GM21526 (cell line): Measurements from ENCODE around the gene MCRIP2.

Experiments used
- ATAC-seq: cut with Tn5 transposase; IDR thresholded peaks from one replicate; pipeline ENCODE4 v1.9.1; 2021; ENCODE audit warnings: moderate library complexity; ENCODE audit not compliant: unreplicated experiment, low FRiP score

The MCRIP2 gene

GRCh38 chr16:616733-617586, 24.7 kb upstream of the MCRIP2 start:
- no peak for ATAC-seq

DNA sequence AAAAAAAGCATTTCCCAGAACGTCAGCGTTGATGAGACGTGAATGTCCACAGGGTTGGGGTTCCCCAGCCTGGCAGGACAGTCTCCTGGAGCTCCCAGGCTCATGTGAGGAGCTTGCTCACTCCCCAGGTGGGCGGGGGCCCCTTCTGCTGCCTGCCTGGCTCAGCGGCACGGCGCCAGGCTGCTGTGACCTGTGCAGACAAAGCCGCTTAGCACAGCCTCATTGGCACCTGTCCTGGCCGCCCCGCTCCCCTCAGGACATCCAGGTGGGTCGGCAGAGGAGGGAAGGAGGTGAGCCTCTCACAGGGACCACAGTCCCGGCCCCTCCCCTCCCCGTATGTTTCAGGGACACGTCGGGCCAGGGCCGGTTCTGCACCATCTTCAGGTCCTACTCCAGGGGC, 23.8 kb upstream of the MCRIP2 start:
- no peak for ATAC-seq

DNA sequence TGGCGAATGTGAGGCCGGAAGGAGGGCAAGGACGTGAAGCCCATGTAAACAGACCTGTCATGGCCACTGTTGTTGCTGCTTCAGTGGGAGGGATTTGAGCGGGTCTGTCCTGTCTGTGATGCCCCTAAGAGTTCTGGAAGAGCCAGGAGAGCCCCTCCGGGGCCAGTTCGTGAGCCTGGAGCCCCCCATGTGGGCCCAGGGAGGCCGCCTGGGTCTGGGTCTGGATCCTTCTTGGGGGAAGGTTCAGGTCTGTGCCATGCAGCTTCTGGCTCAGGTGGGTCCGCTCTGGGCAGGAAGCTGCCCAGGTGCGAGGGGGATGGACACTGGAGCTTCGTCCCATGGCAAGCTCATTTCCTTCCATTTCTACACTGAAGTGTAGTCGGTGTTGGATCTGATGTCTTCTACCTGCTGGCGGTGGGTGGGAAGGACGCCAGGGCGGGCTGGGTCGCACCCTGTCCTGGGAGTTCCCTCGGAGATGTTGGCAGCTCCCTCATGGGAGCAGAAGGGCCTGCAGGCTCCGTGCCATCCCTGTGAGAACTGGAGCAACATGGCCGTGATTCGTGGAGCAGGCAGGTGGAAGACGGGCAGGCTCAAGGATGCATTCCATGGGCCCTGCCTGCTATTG, 22.0 kb upstream of the MCRIP2 start:
- ATAC-seq, result no peak

DNA sequence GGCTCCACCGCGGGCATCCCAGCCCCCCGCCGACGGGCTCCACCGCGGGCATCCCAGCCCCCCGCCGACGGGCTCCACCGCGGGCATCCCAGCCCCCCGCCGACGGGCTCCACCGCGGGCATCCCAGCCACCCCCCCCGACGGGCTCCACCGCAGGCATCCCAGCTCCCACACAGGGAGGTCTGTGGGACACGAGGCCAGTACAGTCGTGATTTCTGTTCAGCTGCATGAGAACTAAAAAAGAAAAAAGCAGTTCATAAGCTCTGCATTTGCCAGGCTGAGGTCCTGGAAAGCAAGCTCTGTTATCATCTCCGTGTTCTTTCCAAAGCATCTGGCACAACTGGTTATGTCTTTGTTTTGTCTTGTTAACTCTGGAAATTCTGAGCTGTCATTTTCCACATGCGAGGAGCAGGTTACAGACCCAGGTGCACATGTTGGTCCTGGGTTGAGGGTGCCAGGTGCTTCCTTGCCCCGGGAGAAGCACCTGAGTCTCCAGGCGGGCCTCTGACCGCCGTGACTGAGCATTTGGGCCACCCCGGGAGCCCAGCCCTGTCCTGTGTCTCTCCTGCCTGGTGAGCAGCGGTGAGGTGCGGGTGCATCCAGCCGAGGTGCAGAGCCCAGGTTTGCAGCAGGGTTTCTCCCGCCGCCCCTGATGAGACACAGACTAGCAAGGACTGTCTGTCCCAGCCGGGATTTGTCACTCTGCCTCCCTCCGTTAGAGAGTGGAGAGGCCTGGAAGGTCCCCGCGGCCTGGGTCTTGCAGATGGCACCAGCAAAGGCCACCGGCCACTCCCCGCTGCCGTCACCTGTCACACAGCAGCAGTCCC, 20.7 kb upstream of the MCRIP2 start:
- no peak for ATAC-seq

DNA sequence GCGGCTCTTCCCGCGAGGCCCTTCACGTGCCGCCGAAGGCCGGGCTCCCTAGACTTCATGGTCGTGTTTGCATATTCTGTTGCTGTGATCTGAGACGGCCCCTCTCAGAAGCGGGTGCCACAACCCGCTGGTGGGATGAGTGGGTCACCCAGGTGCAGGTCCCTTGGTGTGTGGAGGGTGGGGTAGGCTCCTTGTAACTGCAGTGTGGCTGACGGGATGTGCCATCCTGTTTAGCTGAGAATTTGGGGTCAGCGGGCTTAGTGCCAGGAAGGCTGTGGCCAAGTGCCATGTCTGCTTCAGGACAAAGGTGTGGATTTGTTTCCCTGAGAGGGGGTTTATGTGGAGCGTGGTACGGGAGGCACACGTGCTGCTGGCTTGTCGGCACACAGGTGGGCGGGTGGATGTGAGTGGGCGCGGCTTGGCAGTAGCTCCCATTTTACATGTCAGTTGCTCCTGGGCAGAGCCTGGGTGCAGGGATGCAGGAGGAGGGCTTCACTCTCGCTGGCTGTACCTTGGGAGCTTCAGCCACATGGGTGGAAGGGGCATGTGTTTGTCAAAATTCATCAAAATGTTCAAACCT, 20.0 kb upstream of the MCRIP2 start:
- ATAC-seq, result no peak

- no peak for ATAC-seq
Observed at GRCh38 chr16:622920-623280, 18.7 kb upstream of the MCRIP2 start.

DNA sequence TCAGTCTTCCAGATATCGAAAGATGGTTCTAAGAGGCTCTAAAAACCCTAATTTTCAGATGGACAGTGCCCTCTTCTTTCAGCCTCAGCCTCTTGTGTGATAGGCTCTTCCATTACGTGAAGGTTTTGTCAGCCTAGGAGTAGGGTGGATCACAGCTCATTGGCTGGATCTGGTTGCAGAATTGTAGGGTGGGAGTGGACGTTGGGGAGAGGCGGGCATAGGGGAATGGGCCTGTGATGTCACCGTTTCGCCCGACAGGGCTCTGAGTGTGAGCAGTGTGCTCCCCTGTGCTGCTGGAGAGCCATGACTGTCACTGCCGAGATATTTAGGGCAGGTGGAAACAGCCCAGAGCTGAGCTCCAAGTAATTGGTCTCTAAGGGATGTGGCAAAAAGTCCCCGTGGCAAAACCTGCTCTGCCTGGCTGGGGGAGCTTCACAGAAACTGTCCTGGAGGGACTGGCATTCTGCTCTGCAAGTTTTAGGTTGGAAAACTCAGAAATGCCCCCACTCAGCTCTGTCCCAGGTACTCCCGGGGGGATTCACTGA, 17.0 kb upstream of the MCRIP2 start:
- ATAC-seq, result no peak

DNA sequence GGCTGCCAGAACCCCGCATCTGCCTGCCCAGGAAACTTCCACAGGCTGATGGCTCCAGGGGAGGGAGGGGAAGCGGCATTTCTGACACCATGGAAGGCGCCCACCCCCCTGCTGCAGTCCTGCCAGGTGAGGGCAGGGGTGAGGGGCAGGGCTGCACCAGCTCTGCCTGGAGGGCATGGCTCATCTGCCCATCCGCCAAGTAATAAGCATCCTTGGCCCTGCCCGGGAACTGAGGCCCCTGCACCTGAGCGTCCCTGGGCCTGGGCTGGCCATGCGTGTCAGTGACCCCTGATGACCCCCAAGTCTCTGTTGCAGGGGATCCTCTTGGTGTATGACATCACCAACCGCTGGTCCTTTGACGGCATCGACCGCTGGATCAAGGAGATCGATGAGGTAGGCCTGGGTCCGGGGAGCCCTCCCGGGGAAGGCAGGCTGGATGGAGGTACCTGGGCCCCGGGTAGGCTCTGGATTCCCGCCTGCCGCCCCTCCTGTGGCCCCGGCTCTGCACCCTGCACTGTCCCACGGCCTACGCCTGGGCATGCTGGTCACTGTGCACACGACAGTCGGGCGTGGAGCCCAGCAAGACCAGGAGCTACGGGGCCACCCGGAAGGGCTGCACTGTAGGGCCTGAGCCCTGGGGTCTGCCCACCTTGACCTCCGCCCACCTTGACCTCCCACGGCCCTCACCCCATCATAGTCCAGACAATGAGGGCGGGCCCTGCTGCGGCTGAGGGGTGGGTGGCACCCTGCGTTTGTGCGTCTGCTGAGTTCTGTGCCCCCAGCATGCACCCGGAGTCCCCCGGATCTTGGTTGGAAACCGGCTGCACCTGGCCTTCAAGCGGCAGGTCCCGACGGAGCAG, 16.3 kb upstream of the MCRIP2 start:
- ATAC-seq, result no peak

GRCh38 chr16:625977-626765, 15.5 kb upstream of the MCRIP2 start:
- no peak for ATAC-seq

DNA sequence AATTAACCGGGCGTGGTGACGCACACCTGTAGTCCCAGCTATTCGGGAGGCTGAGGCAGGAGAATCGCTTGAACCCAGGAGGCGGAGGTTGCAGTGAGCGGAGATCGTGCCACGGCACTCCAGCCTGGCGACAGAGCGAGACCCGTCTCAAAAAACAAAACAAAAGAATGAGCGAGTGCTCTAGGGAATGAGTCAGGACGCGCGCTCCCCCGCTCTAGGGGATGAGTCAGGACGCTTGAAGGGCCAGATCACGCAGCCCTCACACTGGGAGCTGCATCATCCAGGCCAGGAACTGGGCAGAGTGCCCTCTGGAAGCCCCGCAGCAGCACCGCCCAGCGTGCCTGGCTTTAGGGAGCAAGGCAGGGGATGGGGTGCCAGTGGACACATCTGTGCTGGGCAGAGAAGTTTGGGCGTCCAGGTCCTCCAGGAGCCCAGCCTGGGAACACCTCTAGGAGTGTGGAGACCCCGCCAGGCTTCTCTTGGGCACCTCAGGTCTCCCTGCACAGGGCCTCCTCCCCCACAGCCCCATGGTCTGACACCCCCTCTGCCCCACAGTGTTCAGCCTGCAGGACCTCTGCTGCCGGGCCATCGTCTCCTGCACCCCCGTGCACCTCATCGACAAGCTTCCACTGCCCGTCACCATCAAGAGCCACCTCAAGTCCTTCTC, 14.7 kb upstream of the MCRIP2 start:
- ATAC-seq, result no peak

GRCh38 chr16:627454-628239, 14.0 kb upstream of the MCRIP2 start:
- ATAC-seq, result no peak

- no peak for ATAC-seq
Observed at GRCh38 chr16:628321-629061, 13.1 kb upstream of the MCRIP2 start.

DNA sequence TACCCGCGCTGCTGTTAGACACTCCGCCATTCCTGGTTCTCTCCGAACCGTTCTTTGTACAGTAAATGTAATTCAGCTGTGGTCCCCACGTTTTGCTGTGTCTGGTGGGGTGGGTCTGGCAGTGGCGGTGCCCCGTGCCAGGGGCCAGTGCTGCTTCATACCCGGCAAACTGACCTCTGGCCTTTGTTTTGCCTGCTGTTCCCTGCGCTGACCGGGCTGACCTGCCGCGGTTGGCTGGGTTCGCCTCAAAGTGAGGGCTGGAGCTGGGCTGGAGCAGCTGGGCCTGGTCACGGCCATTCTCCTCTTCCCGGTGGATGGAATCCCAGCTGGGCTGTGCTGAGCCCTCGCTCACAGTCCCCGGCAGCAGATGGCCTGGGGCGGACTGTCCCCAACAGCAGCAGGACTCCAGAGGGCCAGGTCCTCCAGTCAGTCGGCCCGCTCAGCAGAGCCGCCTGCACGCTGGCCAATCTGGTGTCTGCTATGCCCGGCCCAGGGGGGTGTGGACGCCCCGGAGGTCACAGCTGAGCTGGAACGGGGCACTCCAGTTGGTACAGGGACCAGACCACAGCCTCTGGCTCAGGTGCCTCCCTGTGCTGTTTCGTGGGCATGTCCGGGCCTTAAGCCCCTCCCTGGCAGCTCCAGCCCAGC, 12.3 kb upstream of the MCRIP2 start:
- no peak for ATAC-seq

GRCh38 chr16:629833-630248, 11.8 kb upstream of the MCRIP2 start:
- no peak for ATAC-seq

- no peak for ATAC-seq
Observed at GRCh38 chr16:630249-630814, 11.3 kb upstream of the MCRIP2 start.

- ATAC-seq, result no peak
Observed at GRCh38 chr16:630815-631405, 10.7 kb upstream of the MCRIP2 start, which contains the start of gene WFIKKN1. Gene WFIKKN1 (plus strand): TSS chr16:630985. CDS start chr16:631254, 269 bp downstream.
